ENCODE data around the gene PTPN20.
A peak's percentile ranks its signal among the peaks of the same experiment; 100 is the strongest.

PTPN20 gene

DNA sequence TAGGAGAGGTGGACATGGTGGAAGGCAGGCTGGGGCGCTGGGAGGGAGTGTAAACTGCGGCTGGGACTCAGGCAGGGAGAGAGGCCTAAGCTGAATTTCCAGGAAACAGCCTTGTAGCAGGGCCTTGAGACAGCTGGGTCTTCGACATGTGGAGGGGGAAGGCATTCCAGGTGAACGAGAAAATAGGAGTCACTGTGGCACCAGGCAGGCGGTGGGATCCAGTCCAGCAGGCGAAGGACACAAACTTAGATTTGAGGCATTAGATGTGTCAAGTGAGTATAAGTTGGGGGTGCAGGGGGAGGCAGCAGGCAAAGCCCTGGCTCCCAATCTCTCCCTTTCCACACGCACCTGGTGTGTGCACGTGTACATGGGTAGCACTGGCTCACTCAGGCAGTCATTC lies 105.3 kb downstream of the PTPN20 start:
- no peak overlapping the region for H3K4me3 Mint-ChIP-seq
- no peak overlapping the region for H3K27ac Mint-ChIP-seq (ENCODE audit: low read depth)
- H3K27me3 Mint-ChIP-seq, result peaks cover 7% of the 10 kb centered on the region
- ATAC-seq (replicated peaks; ENCODE audit: extremely low read depth, poor library complexity, severe bottlenecking) (no peak), DNase-seq (ENCODE audit: low spot score in 2 of 2) (no peak)
- H3K9me3 Mint-ChIP-seq, result no peaks in the 10 kb centered on the region
- H3K36me3 Mint-ChIP-seq (ENCODE audit: insufficient read depth), result no peaks in the 10 kb centered on the region
- H3K4me1 Mint-ChIP-seq, result no peaks in the 10 kb centered on the region

DNA sequence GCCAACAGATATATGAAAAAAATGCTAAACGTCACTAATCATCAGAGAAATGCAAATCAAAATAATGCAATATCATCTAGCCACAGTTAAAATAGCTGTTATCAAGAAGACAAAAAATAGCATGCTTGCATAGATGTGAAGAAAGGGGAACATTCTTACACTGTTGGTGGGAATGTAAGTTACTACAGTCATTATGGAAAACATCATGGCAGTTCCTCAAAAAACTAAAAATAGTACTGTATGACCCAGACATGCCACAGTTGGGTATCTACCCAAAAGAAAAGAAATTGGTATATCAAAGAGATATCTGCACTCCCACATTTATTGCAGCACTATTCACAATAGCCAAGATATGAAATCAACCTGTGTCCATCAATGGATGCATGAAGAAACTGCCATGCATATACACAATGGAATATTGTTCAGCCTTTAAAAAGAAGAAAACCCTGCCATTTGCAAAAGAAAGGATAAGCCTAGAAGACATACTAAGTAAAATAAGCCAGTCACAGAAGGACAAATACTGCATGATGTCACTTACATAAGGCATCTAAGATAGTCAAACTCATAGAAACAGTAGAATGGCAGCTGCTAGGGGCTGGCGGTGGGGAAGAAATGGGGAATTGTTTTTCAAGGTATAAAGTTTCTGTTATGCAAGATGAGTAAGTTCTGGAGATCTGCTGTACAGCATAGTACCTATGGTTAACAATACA lies 107.0 kb downstream of the PTPN20 start:
- ATAC-seq (replicated peaks; ENCODE audit: extremely low read depth, poor library complexity, severe bottlenecking) (no peak), DNase-seq (ENCODE audit: low spot score in 2 of 2) (no peak)
- Mint-ChIP-seq H3K9me3 (no peaks in the 10 kb centered on the region), H3K4me1 (no peaks in the 10 kb centered on the region), H3K4me3 (no peak overlapping the region), H3K27ac (ENCODE audit: low read depth) (no peak overlapping the region), H3K27me3 (no peaks in the 10 kb centered on the region), H3K36me3 (ENCODE audit: insufficient read depth) (no peaks in the 10 kb centered on the region)

DNA sequence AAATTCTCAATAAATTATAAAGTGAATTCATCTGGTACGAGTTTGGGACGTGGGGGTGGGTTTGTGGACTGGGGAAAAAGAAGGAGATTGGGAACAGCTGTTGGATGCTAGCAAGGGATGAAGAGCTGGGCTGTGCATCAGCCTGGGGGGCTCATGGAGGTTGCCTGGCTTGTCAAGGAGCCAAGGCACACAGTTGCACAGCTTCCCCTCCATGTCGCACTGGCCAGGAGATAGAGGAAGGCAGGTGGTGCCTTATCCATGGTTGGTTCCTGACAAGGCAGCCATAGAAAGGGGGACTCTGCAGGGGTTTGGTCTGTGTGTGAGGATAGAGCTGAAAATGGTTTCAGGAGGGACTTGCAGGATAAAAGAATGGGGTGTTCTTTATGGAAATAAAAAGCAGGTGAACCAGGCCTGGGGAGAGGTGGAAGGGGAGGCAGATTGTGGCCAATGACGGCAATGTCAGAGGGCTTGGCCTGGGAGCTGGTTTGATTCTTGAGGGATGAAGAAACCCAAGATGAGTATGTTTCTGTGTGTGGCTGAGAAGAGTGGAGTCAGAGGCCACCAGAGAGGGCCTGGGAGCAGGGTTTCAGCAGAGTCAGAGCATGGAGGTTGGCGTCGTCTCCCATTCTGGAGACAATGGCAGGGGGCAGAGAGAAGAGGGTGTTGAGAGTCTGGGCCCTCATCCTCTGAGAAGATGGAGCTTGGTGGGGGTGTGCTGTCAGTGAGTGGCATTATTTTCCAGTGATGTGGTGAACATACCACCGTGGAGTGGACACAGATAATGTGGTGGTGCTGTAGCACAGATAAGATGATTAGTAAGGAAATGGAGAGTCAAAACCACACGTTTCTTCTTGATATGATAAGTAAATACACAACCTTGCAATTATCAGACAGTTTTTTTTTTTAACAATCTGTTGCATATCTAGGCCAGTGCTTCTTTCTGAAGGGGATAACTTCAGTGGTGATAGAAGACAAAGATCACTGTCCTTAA lies 108.2 kb downstream of the PTPN20 start:
- DNase-seq (ENCODE audit: low spot score in 2 of 2) (no peak), ATAC-seq (replicated peaks; ENCODE audit: extremely low read depth, poor library complexity, severe bottlenecking) (no peak)
- Mint-ChIP-seq H3K9me3 (no peaks in the 10 kb centered on the region), H3K4me3 (no peak overlapping the region), H3K36me3 (ENCODE audit: insufficient read depth) (no peaks in the 10 kb centered on the region), H3K27ac (ENCODE audit: low read depth) (no peak overlapping the region), H3K27me3 (no peaks in the 10 kb centered on the region), H3K4me1 (no peaks in the 10 kb centered on the region)

DNA sequence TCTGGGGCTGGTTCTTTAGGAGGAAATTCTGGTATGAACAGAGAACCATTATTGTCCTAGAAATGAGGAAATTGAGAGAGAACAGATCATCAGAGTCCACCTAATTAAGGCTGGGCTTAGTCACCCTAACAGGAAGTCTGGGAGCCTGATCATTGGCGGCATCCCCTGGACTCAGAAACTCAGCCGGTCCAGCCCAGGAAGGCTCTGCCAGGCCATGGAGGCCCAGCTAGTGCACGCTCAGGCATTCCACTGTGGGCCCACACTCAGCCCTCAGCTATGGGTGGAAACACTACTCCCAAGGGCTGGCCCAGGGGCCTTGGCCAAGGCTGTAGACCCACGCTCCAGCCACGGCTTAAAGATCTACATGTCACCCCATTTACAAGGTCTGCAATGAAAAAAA lies 109.2 kb downstream of the PTPN20 start:
- H3K4me3 Mint-ChIP-seq, result no peak overlapping the region
- DNase-seq (ENCODE audit: low spot score in 2 of 2) (no peak), ATAC-seq (replicated peaks; ENCODE audit: extremely low read depth, poor library complexity, severe bottlenecking) (no peak)
- no peak overlapping the region for H3K27ac Mint-ChIP-seq (ENCODE audit: low read depth)
- H3K9me3 Mint-ChIP-seq, result no peaks in the 10 kb centered on the region
- H3K4me1 Mint-ChIP-seq, result no peaks in the 10 kb centered on the region
- no peaks in the 10 kb centered on the region for H3K27me3 Mint-ChIP-seq
- H3K36me3 Mint-ChIP-seq (ENCODE audit: insufficient read depth), result no peaks in the 10 kb centered on the region

DNA sequence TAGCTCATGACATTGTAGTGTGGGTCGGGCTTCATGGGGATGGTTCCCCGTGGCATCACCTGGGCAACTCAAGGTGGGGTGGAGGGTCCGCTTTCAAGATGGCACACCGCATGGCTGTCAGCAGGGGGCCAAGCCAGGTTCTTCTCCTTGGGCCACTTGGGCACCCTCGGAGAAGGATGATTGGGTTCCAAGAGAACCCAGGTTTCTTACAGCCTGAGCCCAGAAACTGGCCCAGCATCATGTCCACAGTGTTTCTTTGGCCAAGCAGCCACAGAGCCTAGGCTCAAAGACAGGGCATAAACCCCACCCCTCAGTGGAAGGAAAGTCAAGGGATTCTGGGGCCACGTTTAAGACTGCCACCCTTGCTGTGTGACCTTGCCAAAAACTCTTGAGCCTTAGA lies 110.6 kb downstream of the PTPN20 start:
- H3K27me3 Mint-ChIP-seq, result no peaks in the 10 kb centered on the region
- no peaks in the 10 kb centered on the region for H3K9me3 Mint-ChIP-seq
- no peaks in the 10 kb centered on the region for H3K36me3 Mint-ChIP-seq (ENCODE audit: insufficient read depth)
- H3K4me3 Mint-ChIP-seq, result no peak overlapping the region
- H3K4me1 Mint-ChIP-seq, result no peaks in the 10 kb centered on the region
- ATAC-seq (replicated peaks; ENCODE audit: extremely low read depth, poor library complexity, severe bottlenecking) (no peak), DNase-seq (ENCODE audit: low spot score in 2 of 2) (peak in 1 of 2 donors; percentile 11)
- H3K27ac Mint-ChIP-seq (ENCODE audit: low read depth), result no peak overlapping the region

DNA sequence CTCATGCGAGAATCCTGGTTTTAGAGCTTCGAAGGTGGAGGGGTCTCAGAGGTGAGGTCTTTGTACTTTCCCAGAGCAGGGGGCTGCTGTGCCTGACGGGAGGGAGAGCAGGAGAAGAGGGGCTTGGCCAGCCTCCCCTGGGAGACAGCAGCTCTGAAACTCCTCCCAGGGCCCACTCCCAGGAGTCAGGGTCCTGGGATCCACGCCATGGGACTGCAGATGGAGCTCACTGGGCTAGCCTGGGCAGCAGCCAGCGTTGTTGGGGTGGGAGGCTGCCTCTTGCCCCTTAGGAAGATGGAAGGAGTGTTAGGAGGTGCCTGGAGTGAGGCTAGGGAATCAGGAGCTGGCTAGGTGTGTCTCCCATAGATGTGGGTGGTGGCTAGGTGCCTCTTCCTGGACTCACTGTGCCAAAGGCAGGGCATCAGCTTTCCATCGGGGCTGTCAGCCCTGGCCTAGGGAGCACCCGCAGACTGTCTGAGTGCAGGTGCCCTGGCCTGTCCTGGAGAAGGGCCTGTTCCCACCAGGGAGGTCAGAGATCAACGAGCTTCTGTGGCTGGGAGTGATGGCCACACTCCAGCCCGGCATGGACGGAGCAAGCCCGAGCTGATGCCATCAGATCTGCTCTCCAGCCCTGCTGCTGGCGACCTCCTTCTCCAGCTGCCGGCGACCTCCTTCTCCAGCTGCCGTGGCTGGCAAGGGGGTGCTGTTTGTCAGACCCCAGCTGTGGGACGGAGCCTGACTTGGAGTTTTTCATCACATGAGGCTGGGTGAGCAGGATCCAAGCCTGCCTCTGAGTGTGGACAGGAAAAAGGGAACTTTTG lies 111.3 kb downstream of the PTPN20 start:
- Mint-ChIP-seq H3K36me3 (ENCODE audit: insufficient read depth) (no peaks in the 10 kb centered on the region), H3K9me3 (no peaks in the 10 kb centered on the region), H3K4me1 (no peaks in the 10 kb centered on the region), H3K27ac (ENCODE audit: low read depth) (no peak overlapping the region), H3K27me3 (no peaks in the 10 kb centered on the region), H3K4me3 (no peak overlapping the region)
- ATAC-seq (replicated peaks; ENCODE audit: extremely low read depth, poor library complexity, severe bottlenecking) (no peak), DNase-seq (ENCODE audit: low spot score in 2 of 2) (peak in 1 of 2 donors; percentile 7)

DNA sequence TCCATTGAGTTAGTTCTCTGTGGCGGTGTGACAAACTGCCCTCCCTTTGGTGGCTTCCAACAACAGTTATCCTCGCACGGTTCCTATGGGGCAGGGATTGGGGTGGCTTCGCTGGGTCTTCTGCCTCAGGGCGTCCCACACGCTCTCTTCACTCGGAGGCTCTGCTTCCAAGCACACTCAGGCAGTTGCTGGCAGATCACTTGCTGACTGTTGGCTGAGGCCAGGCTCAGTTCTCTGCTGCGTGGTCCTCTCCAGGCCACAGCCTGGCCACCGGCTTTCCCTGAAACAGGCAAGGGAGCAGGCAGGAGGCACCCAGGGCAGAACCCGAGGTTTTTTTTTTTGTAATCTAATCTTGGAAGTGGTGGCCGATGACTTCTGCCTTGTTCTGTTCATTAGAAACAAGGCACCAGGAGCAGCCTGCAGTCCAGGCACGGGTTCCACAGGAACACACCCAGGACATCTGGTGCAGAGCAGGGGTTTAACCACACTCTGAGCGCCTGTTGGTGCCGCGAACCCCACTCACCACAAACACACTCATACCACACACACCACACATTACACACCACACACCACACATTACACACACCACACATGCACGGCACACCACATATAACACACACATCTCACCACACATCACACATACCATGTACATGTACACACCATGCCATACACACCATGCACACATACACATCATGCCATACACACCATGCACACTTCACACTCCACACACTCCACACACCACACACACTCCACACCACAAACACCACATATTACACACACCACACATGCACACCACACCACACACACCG lies 112.2 kb downstream of the PTPN20 start:
- Mint-ChIP-seq H3K9me3 (no peaks in the 10 kb centered on the region), H3K27ac (ENCODE audit: low read depth) (peak overlapping the region; percentile 1), H3K36me3 (ENCODE audit: insufficient read depth) (no peaks in the 10 kb centered on the region), H3K27me3 (no peaks in the 10 kb centered on the region), H3K4me3 (no peak overlapping the region), H3K4me1 (no peaks in the 10 kb centered on the region)
- ATAC-seq (replicated peaks; ENCODE audit: extremely low read depth, poor library complexity, severe bottlenecking) (no peak), DNase-seq (ENCODE audit: low spot score in 2 of 2) (no peak)

DNA sequence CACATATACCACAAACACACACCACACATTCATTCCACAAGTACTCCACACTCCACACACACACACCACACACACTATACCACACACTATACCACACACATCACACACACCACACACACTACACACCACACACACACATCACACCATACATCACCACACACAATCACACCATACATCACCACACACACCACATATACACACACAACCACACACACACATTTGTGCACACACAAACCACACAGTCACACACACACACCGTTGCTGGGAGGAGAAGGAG lies 112.8 kb downstream of the PTPN20 start:
- DNase-seq (ENCODE audit: low spot score in 2 of 2) (no peak), ATAC-seq (replicated peaks; ENCODE audit: extremely low read depth, poor library complexity, severe bottlenecking) (no peak)
- no peaks in the 10 kb centered on the region for H3K27me3 Mint-ChIP-seq
- no peaks in the 10 kb centered on the region for H3K4me1 Mint-ChIP-seq
- no peaks in the 10 kb centered on the region for H3K9me3 Mint-ChIP-seq
- no peak overlapping the region for H3K4me3 Mint-ChIP-seq
- no peak overlapping the region for H3K27ac Mint-ChIP-seq (ENCODE audit: low read depth)
- no peaks in the 10 kb centered on the region for H3K36me3 Mint-ChIP-seq (ENCODE audit: insufficient read depth)

DNA sequence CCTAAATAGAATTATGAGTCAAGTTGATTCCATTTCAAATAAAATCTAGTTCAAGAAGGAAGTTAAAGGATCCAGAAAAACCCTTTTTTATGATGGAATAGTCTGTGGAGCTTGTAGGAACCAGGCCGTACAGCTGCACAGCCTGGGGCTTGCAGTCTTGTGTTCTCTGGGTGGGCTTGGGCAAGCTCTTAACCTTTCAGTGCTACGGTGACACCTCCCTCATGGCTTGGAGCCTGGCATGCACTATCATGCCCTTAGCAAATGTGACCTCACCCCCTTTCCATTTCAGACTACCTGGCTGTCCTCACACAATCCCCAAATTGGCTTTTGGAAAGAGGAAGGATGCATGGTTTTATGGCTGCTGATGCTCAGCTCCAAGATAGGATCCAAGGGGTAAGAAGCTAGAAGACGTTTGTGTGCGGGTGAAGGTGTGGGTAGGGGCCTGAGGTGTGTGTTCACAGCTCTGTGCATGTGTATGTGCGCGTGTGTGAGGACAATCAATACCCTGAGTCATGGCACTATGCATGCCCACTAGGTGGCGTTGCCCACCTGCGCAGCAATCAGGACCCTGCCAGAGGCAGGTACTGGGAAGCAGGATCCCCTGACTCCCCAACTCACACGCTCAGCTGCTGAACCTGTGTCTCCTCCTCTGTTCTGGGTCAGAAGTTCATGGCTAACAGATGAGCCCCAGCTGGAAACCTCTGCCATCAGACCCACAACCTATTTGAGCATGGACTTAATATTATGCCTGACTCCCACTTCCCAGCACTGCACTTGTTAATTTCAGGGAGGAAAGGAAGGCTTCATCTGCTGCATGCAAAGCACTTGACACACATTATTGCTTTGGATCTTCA lies 113.4 kb downstream of the PTPN20 start:
- Mint-ChIP-seq H3K4me1 (no peaks in the 10 kb centered on the region), H3K27me3 (no peaks in the 10 kb centered on the region), H3K4me3 (no peak overlapping the region), H3K9me3 (no peaks in the 10 kb centered on the region), H3K27ac (ENCODE audit: low read depth) (no peak overlapping the region), H3K36me3 (ENCODE audit: insufficient read depth) (no peaks in the 10 kb centered on the region)
- ATAC-seq (replicated peaks; ENCODE audit: extremely low read depth, poor library complexity, severe bottlenecking) (peak; percentile 59), DNase-seq (ENCODE audit: low spot score in 2 of 2) (peak; percentile 33 to 42)

DNA sequence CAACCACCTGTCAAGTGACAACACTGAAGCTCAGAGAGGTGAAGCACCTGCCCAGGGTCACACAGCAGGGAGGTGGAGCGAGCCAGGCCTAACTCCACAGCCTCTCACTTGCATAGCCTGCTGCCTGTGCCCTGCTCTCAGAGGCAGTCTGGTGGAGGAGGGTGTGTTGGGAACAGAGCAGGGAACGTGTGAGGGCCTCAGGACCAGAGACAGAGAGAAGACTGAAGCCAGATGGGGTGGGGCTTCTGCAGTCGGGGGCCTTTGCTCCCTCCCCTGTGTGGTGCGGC lies 114.0 kb downstream of the PTPN20 start:
- H3K27me3 Mint-ChIP-seq, result no peaks in the 10 kb centered on the region
- ATAC-seq (replicated peaks; ENCODE audit: extremely low read depth, poor library complexity, severe bottlenecking), result no peak
- no peak for DNase-seq (ENCODE audit: low spot score in 2 of 2)
- H3K4me3 Mint-ChIP-seq, result no peak overlapping the region
- H3K4me1 Mint-ChIP-seq, result no peaks in the 10 kb centered on the region
- H3K36me3 Mint-ChIP-seq (ENCODE audit: insufficient read depth), result no peaks in the 10 kb centered on the region
- H3K9me3 Mint-ChIP-seq, result no peaks in the 10 kb centered on the region
- no peak overlapping the region for H3K27ac Mint-ChIP-seq (ENCODE audit: low read depth)

DNA sequence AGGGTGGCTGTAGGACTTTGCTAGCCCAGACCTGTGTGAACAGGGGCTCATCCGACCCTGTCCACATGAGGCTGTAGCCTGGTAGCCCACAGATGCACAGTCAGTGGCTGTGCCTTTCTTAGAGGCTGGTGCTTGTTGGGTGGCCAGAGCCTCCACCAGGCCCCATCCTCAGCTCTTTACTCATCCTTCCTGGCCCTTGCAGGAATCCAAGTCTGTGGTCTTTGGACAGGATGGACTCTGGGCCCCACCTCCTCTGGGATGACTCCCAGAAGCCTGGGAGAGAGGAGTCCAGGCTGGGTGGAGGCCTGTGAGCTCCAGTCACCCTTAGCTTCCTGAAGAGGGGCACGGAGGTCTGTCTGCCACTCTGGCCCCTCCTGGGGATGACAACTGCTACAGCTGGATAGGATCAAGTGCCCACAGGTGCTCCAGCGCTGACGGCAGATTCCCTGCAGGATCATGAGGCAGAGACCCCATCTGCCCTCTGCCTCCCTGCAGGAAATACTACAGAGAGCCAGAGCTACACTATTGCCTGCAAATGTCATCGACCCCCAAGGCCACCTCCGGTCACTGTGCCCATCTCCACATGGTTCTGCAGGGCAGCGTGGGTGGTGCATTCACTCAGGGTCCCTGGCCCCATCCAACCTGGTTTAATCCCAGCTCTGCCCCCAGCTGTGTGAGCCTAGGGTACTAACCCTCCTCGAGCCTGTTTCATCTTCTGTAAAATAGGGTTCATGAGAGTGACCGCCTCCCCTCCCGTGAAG lies 114.5 kb downstream of the PTPN20 start:
- no peak for ATAC-seq (replicated peaks; ENCODE audit: extremely low read depth, poor library complexity, severe bottlenecking)
- Mint-ChIP-seq H3K4me3 (no peak overlapping the region), H3K27ac (ENCODE audit: low read depth) (no peak overlapping the region), H3K9me3 (no peaks in the 10 kb centered on the region), H3K27me3 (no peaks in the 10 kb centered on the region), H3K36me3 (ENCODE audit: insufficient read depth) (no peaks in the 10 kb centered on the region), H3K4me1 (no peaks in the 10 kb centered on the region)
- DNase-seq (ENCODE audit: low spot score in 2 of 2), result peak in 1 of 2 donors; percentile 9

All from central memory CD8-positive, alpha-beta T cell (primary cell).